HG03045 (cell line): Measurements from ENCODE around the gene VAV1.

Experiments used
- ATAC-seq: cut with Tn5 transposase; IDR thresholded peaks from one replicate; pipeline ENCODE4 v1.9.1; 2021; ENCODE audit warnings: mild to moderate bottlenecking, moderate library complexity; ENCODE audit not compliant: unreplicated experiment

Gene VAV1, protein sequence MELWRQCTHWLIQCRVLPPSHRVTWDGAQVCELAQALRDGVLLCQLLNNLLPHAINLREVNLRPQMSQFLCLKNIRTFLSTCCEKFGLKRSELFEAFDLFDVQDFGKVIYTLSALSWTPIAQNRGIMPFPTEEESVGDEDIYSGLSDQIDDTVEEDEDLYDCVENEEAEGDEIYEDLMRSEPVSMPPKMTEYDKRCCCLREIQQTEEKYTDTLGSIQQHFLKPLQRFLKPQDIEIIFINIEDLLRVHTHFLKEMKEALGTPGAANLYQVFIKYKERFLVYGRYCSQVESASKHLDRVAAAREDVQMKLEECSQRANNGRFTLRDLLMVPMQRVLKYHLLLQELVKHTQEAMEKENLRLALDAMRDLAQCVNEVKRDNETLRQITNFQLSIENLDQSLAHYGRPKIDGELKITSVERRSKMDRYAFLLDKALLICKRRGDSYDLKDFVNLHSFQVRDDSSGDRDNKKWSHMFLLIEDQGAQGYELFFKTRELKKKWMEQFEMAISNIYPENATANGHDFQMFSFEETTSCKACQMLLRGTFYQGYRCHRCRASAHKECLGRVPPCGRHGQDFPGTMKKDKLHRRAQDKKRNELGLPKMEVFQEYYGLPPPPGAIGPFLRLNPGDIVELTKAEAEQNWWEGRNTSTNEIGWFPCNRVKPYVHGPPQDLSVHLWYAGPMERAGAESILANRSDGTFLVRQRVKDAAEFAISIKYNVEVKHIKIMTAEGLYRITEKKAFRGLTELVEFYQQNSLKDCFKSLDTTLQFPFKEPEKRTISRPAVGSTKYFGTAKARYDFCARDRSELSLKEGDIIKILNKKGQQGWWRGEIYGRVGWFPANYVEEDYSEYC

GRCh38 chr19:6772028-6772865, at the start of gene VAV1:
VAV1 (plus strand) TSS chr19:6772708; CDS start chr19:6772808, 100 bp downstream.
- no peak for ATAC-seq

DNA sequence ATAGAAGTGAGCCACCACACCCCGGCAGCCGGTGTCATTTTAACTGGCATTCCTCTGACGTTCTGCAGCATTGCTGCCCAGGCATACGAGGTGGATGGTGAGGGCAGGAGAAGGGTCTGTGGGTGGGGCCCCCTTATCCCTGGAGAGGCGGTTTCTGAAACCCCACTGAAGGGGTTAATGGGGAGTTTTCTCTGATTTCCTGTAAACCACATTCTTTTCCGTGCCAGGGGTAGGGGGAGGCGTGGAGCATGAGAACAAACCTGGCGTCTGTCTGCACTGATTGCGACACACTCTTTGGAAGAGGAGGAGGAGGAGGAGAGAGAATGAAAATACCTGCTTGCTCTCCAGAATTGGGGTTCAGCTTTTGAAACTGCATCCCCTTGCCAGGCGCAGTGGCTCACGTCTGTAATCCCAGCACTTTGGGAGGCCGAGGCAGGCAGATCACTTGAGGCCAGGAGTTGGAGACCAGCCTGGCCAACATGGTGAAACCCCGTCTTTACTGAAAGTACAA, 49.3 kb upstream of the VAV1 start:
- ATAC-seq, result no peak

GRCh38 chr19:6723738-6724137, 48.8 kb upstream of the VAV1 start:
- ATAC-seq, result no peak

DNA sequence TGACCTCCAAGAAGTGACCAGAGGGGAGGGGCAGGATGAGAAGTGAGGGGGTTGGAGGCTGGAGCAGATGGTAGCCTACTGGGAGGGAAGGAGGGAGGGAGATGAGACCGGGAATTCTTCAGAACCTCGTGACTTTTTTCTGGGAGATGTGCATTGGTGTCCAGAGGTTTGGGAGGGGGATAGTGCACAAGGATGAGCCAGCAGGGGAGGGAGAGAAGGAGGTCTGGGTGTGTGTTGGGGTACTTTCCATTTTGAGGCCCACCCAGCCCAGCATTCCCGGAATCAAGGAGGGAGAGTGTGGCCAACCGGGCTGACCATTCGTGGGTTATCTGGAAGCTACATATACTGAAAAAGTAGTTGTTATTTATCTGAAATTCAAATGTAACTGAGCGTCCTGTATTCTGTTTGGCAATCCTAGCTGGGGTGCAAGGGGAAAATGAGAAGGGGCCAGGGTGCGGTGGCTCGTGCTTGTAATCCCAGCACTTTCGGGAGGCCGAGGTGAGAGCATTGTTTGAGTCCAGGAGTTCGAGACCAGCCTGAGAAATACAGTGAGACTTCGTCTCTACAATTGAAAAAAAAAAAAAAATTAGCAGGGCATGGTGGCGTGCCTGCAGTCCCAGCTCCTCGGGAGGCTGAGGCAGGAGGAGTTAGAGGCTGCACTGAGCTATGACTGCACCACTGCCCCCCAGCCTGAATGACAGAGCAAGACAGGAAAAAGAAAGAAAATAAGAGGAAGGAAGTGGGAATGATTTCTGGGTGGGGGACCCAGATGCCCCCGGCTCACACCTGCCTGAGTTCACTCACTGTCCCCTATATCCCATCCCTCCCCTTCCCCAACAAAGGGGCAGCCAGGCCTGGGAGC, 47.6 kb upstream of the VAV1 start:
- ATAC-seq, result no peak

DNA sequence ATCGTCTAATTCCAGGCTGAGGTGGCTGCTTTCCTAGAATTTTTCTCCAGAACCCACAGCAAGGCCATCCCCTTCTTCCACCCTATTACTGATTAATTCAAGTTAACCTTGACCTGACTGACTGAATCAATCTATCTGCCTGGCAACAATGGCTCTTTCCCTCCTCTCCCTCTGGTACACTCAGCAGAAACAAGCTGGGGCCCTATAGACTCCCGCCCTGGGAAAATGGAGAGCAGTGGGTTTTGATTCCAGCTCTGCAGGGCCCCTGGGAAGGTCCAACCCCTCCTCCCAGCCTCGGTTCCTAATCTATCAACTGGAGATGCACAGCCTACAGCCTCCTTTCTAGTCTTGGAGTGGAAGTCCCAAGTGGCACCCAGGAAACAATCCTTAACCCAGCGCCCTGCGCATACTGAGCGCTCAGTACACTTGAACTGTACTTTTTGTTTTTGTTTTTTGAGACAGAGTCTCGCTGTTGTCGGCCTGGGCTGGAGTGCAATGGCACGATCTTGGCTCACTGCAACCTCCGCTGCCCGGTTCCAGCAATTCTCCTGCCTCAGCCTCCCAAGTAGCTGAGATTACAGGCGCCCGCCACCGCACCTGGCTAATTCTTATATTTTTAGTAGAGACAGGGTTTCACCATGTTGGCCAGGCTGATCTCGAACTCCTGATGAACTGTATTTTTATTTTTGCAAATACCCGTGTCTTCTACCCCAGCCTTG, 46.8 kb upstream of the VAV1 start:
- no peak for ATAC-seq

DNA sequence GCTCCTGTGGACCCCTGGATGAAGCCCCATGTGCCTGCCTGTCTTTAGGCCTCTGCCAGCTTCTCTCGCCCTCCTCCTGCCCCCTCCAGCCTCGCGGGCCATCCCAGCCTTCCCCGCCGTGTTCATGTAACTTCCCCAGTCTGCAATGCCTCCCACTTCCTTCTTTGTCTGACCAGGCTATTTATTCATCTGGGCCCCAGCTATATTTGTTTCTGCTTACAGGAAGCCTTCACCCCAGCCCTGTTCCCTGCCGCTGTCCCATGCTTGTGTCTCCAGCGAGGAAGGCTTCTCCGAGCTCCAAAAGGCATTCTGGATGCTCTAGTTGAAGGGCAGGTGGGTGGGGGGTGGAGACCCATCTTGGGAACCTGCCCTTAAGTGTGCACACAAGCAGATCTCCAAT, 44.2 kb upstream of the VAV1 start:
- ATAC-seq, result no peak

- no peak for ATAC-seq
Observed at GRCh38 chr19:6729573-6730152, 42.8 kb upstream of the VAV1 start.

DNA sequence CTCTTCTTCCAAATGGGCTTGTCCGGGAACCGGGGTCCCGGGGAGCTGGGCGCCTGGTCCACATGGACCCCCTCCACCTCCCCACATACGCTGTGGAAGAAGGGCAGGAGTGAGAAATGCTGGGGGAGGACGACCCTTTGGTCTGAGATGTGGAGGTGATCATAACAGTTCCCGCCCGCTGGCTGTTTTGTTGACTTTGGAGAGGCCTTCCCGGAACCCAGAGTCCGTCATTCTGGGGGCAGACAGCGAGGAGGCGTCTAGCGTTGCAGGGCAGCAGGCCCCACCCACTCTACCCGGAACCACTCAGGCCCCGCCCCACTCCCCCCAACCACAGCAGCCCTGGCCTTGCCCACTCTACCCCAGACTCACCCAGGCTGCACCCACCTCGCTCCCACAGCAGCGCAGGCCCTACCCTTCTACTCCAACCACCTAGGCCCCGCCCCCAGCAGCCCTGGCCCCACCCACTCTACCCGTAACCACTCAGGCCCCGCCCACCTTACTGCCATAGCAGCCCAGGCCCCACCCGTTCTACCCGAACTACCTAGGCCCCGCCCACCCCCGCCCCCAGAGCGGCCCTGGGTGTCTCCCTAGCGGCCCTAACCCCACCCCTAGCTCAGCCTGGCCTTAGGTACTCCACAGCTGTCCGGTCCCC, 42.2 kb upstream of the VAV1 start:
- no peak for ATAC-seq

- no peak for ATAC-seq
Observed at GRCh38 chr19:6730941-6731670, 41.4 kb upstream of the VAV1 start.

GRCh38 chr19:6731822-6732221, 40.7 kb upstream of the VAV1 start:
- ATAC-seq, result no peak

DNA sequence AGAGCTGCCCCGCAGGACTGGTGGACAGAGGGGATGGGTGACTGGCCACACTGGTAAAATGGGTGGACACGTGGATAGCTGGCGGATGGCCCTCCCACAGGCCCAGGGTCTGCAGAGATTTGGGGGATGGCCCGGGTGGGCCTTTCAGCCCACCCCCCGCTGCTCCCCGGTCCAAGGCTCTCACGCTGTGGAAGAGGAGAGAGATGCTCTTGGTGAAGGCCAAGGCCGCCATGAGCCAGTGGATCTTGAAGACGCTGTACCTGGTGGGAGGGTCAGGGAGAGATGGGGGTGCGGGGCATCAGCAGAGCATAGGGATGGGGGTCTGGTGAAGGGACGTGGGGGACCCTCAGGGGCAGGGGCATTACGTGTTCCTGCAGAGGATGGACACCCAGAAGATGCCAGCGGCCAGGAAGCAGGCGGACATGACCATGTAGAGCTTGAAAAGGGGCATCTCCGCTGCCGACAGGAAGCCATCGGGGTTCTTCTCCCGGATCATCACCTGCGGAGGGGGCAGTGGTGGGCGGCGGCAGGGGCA, 39.6 kb upstream of the VAV1 start:
- no peak for ATAC-seq

GRCh38 chr19:6733338-6734095, 39.0 kb upstream of the VAV1 start:
- ATAC-seq, result no peak

GRCh38 chr19:6734096-6734696, 38.3 kb upstream of the VAV1 start:
- no peak for ATAC-seq

DNA sequence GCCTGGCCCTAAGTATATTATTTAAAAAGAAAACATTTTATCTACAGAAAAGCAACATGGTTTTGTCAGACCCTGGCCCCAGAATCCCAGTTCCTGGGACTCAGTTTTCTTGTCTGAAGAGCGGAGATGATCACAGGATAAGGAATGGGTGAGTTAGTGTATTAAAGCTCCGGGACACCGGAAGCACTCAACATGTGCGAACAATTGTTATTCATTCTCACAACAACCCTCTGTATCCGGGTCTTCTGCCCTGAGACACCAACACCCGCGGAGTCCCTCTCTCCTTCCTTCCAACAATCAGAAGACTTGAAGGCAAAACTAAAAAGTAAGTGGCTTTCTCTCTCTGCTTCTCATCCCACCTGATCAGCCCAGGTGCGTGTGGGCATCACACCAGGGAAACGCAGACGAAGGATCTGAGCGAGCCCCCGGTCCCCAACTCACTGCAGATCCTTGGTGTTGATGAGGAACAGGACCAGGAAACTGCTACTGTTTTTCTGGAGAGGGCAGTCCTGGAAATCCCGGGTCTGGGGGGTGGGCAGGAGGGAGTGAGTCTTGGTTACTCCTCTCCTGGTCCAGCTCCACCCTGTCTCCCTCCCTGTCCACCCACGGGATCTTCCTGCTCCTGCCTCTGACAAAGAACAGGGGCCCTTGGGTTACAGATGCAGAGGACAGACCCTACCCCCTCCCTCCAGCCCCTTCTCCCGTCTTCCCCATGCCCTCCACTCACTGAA, 37.2 kb upstream of the VAV1 start:
- no peak for ATAC-seq

- ATAC-seq, result no peak
Observed at GRCh38 chr19:6736169-6736916, 36.2 kb upstream of the VAV1 start.
